HG03354 (cell line): ENCODE measurements around the gene FPGS.

ENCODE experiments used
- ATAC-seq: cut with Tn5 transposase; IDR thresholded peaks from one replicate; pipeline ENCODE4 v1.9.1; 2021; ENCODE audit warnings: mild to moderate bottlenecking; ENCODE audit not compliant: unreplicated experiment, poor library complexity, severe bottlenecking

FPGS gene

GRCh38 chr9:127853312-127854183, 50.9 kb downstream of the FPGS start:
- no peak for ATAC-seq

GRCh38 chr9:127854184-127854806, 51.6 kb downstream of the FPGS start, which contains the start of gene ENG:
Gene ENG (minus strand): TSS chr9:127854658. CDS start chr9:127854355, 303 bp downstream.
- ATAC-seq, result no peak

- ATAC-seq, result no peak
Measured at GRCh38 chr9:127854960-127855359, 52.3 kb downstream of the FPGS start.

- no peak for ATAC-seq
Measured at GRCh38 chr9:127855522-127855921, 52.8 kb downstream of the FPGS start.

- ATAC-seq, result no peak
Measured at GRCh38 chr9:127856094-127856728, 53.5 kb downstream of the FPGS start.

GRCh38 chr9:127856729-127857116, 54.0 kb downstream of the FPGS start:
- no peak for ATAC-seq

GRCh38 chr9:127857278-127857677, 54.6 kb downstream of the FPGS start:
- no peak for ATAC-seq

- ATAC-seq, result no peak
Measured at GRCh38 chr9:127858041-127858512, 55.4 kb downstream of the FPGS start.

- no peak for ATAC-seq
Measured at GRCh38 chr9:127860260-127860659, 57.6 kb downstream of the FPGS start.

- no peak for ATAC-seq
Measured at GRCh38 chr9:127860779-127861178, 58.1 kb downstream of the FPGS start.

GRCh38 chr9:127862075-127863011, 59.7 kb downstream of the FPGS start:
- no peak for ATAC-seq

- no peak for ATAC-seq
Measured at GRCh38 chr9:127863191-127863621, 60.5 kb downstream of the FPGS start.
